LNCAP (cell line): Measurements from ENCODE around the gene NEU4.

Experiments used
- CTCF ChIP-seq: fragments of 450-650 bp; IDR thresholded peaks from 2 replicates; pipeline ENCODE4 v1.5.1; 2017; ENCODE audit warnings: mild to moderate bottlenecking

NEU4 gene

GRCh38 chr2:241801611-241802420, 7.2 kb upstream of the NEU4 start:
- no peak for TF ChIP-seq CTCF

- TF ChIP-seq CTCF = no peak
Observed at GRCh38 chr2:241802421-241803318, 6.3 kb upstream of the NEU4 start.

GRCh38 chr2:241803387-241804325, 5.3 kb upstream of the NEU4 start:
- no peak for TF ChIP-seq CTCF

- TF ChIP-seq CTCF = no peak
Observed at GRCh38 chr2:241804326-241805229, 4.4 kb upstream of the NEU4 start.

GRCh38 chr2:241808051-241808720, 807 bp upstream of the NEU4 start:
- no peak for TF ChIP-seq CTCF

GRCh38 chr2:241809383-241810306, 652 bp downstream of the NEU4 start:
- no peak for TF ChIP-seq CTCF
